Activated CD4-positive, alpha-beta memory T cell treated with anti-CD3 and anti-CD28 coated beads, Interleukin-2, amount 10 ng/mL, durations not matched to agents 7 days and 5 days (primary cell): ENCODE results near the gene CAMSAP3. TPM values are rescaled to one million over a fixed set of nuclear protein-coding genes. Genes with fewer than 3 reads are reported as not detected.

ENCODE experiments used
- CTCF ChIA-PET: fragments of 350-600 bp; sonication (Branson Sonifier 250); formaldehyde crosslinking; loops from one replicate; lab custom pipeline; 2021; ENCODE audit warnings: antibody characterized with exemption, inconsistent platforms; lab: Charles Lee
- POLR2A ChIA-PET: fragments of 350-600 bp; sonication (Branson Sonifier 250); formaldehyde crosslinking; loops from one replicate; lab custom pipeline; 2021; ENCODE audit warnings: antibody characterized with exemption; lab: Charles Lee
- DNase-seq: peaks from one replicate; pipeline ENCODE4 v3.0.0-alpha.2; 2020
- H3K27ac Mint-ChIP-seq: one replicate; pipeline ENCODE4 v1.8.0; 2021; ENCODE audit warnings: mild to moderate bottlenecking, mixed read lengths
- H3K27me3 Mint-ChIP-seq: one replicate; pipeline ENCODE4 v1.8.0; 2021; ENCODE audit warnings: mixed read lengths
- H3K36me3 Mint-ChIP-seq: one replicate; pipeline ENCODE4 v1.8.0; 2021; ENCODE audit warnings: low read depth, mixed read lengths
- H3K4me1 Mint-ChIP-seq: one replicate; pipeline ENCODE4 v1.8.0; 2021; ENCODE audit warnings: mixed read lengths
- H3K4me3 Mint-ChIP-seq: one replicate; pipeline ENCODE4 v1.8.0; 2021; ENCODE audit warnings: mild to moderate bottlenecking, mixed read lengths
- H3K9me3 Mint-ChIP-seq: one replicate; pipeline ENCODE4 v1.8.0; 2021; ENCODE audit warnings: mixed read lengths
- total RNA-seq, 2 experiments: library from RNA; stranded (reverse); gene quantifications; one replicate each; pipeline ENCODE4 v1.2.3, GENCODE V29; 2021

CAMSAP3 gene
- total RNA-seq, 2 experiments from 2014 or later, result 0.13 to 0.33 TPM

DNA sequence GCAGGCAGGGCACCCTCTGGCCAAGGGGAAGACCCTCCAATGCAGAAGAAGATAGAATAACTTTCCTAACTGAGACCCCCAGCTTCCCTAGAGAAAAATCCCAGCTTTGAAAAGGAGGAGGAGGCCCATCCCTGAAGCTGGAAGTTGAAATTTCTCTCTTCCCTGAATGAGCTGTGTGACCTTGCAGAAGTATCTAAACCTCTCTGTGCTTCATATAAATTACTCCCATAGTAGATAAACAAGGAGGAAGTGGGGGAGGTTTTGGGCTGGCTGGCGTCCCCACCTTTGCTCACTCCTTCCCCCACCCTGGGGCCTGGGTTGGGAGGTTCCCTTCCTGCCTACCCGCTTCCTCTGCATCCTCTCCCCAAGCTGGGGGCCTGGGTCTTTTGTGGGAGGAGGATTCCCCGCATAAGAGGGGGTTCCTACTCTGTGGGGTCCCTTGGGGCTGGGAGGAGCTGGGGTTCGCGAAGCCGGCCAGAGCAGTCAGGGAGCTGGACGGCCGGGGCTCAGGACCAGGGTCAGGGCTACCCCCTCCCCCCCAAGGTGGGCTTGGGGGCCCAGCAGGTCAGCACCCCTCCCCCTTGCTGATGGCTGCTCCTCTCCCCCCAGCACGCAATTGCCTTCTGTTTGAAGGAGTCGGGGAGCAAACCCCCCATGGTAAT is 11.7 kb downstream of the CAMSAP3 start:
- Mint-ChIP-seq H3K36me3 (no peaks in the 10 kb centered on the region), H3K4me1 (no peaks in the 10 kb centered on the region), H3K4me3 (no peak overlapping the region), H3K9me3 (no peaks in the 10 kb centered on the region), H3K27me3 (peaks cover 3% of the 10 kb centered on the region), H3K27ac (no peak overlapping the region)
- CTCF ChIA-PET, result no interaction called here
- POLR2A ChIA-PET, result interaction anchor here (1.7 kb wide), 1 partner anchor 22 kb away, joined by 4 read pairs; the partner anchor contains the start of genes PET100 and XAB2
- DNase-seq, result no peak

DNA sequence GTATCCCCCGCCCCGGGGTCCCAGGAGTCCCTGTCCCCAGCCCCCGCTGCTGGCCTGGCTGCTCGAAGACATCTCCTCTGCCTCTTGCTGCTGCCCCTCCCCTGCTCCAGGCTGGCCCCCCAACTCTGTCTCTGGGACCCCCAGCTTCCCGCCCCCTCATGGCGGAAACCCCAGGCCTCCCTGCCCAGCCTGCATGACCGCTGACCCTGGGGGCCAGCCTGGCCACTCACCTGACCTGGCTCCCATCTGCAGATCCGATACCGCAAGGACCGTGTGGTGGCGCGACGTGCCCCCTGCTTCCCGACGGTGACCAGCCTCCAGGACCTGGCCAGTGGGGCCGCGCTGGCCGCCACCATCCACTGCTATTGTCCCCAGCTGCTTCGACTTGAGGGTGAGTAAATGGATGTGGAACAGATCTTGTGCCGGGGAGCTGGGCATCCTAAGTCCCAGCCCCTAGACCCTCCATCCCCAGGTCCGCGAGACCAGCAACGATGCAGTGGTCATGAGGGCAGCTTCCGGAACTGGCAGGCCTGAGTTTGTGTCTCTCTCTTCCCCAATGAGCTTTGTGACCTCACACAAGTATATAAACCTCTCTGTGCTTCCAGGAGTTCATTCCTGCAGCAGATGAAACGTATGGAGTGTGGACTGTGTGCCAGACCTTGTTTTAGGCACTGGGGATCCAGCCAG is 12.4 kb downstream of the CAMSAP3 start:
- Mint-ChIP-seq H3K4me1 (no peaks in the 10 kb centered on the region), H3K9me3 (no peaks in the 10 kb centered on the region)

GRCh38 chr19:7610491-7611240 is 15.0 kb downstream of the CAMSAP3 start:
- DNase-seq, result no peak
- no peak overlapping the region for H3K27ac Mint-ChIP-seq
- no peaks in the 10 kb centered on the region for H3K36me3 Mint-ChIP-seq
- H3K9me3 Mint-ChIP-seq, result no peaks in the 10 kb centered on the region
- no peaks in the 10 kb centered on the region for H3K4me1 Mint-ChIP-seq
- H3K4me3 Mint-ChIP-seq, result no peak overlapping the region
- ChIA-PET CTCF (no interaction called here), POLR2A (no interaction called here)
- no peaks in the 10 kb centered on the region for H3K27me3 Mint-ChIP-seq

More for the DNA sequence above, 12.4 kb downstream of the CAMSAP3 start:
- no peak for DNase-seq
- ChIA-PET CTCF (interaction anchor here (0.7 kb wide), 1 partner anchor 244 kb away, joined by 3 read pairs; no protein-coding TSS in a partner anchor), POLR2A (interaction anchor here (1.7 kb wide), 1 partner anchor 22 kb away, joined by 4 read pairs; the partner anchor contains the start of genes PET100 and XAB2)
- no peaks in the 10 kb centered on the region for H3K36me3 Mint-ChIP-seq
- no peak overlapping the region for H3K4me3 Mint-ChIP-seq
- peaks cover 3% of the 10 kb centered on the region for H3K27me3 Mint-ChIP-seq
- H3K27ac Mint-ChIP-seq, result no peak overlapping the region

GRCh38 chr19:7611541-7612279 is 16.0 kb downstream of the CAMSAP3 start:
- Mint-ChIP-seq H3K4me3 (no peak overlapping the region), H3K4me1 (no peaks in the 10 kb centered on the region), H3K27me3 (no peaks in the 10 kb centered on the region), H3K9me3 (no peaks in the 10 kb centered on the region), H3K36me3 (no peaks in the 10 kb centered on the region), H3K27ac (no peak overlapping the region)
- no peak for DNase-seq
- CTCF ChIA-PET, result no interaction called here
- POLR2A ChIA-PET, result no interaction called here

- Mint-ChIP-seq H3K36me3 (no peaks in the 10 kb centered on the region), H3K4me3 (no peak overlapping the region), H3K27me3 (no peaks in the 10 kb centered on the region), H3K27ac (no peak overlapping the region), H3K9me3 (no peaks in the 10 kb centered on the region), H3K4me1 (no peaks in the 10 kb centered on the region)
- POLR2A ChIA-PET, result no interaction called here
- no peak for DNase-seq
- CTCF ChIA-PET, result no interaction called here
These were observed 16.9 kb downstream of the CAMSAP3 start for GRCh38 chr19:7612282-7613274.

- Mint-ChIP-seq H3K4me3 (no peak overlapping the region), H3K27ac (no peak overlapping the region), H3K36me3 (peaks cover 6% of the 10 kb centered on the region), H3K27me3 (no peaks in the 10 kb centered on the region), H3K9me3 (no peaks in the 10 kb centered on the region), H3K4me1 (no peaks in the 10 kb centered on the region)
- CTCF ChIA-PET, result no interaction called here
- POLR2A ChIA-PET, result no interaction called here
- no peak for DNase-seq
These were observed 19.4 kb downstream of the CAMSAP3 start for GRCh38 chr19:7614859-7615741.

DNA sequence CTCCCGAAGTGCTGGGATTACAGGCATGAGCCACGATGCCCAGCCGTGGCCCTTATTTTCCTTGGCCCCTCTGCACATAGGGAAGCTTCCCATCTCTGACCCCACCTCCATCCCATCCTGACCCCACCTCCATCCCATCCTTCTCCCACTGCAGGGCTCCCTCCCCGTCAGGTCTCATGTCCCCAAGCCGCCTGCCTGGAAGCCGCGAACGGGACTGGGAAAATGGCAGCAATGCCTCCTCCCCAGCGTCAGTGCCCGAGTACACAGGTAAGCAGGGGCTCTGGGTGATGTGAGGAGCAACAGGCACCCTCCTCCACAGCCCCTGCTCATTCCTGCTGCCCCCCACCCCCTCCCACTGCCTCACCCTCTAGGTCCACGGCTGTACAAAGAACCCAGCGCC is 21.5 kb downstream of the CAMSAP3 start:
- H3K27ac Mint-ChIP-seq, result no peak overlapping the region
- ChIA-PET CTCF (no interaction called here), POLR2A (no interaction called here)
- no peak for DNase-seq
- H3K36me3 Mint-ChIP-seq, result peaks cover 13% of the 10 kb centered on the region
- H3K4me1 Mint-ChIP-seq, result no peaks in the 10 kb centered on the region
- H3K4me3 Mint-ChIP-seq, result no peak overlapping the region
- H3K27me3 Mint-ChIP-seq, result no peaks in the 10 kb centered on the region
- no peaks in the 10 kb centered on the region for H3K9me3 Mint-ChIP-seq

DNA sequence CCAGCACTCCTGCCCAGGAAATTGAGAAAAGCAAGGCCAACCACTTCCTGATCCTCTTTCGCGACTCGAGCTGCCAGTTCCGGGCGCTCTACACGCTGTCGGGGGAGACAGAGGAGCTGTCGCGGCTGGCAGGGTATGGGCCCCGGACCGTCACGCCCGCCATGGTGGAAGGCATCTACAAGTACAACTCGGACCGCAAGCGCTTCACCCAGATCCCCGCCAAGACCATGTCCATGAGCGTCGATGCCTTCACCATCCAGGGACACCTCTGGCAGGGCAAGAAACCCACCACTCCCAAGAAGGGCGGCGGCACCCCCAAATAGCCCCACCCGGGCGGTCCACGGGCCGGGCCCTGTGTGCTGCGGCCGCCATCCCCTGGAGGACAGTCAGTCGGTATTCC is 22.1 kb downstream of the CAMSAP3 start:
- POLR2A ChIA-PET, result interaction anchor here (1.4 kb wide), 1 partner anchor 12 kb away, joined by 5 read pairs; the partner anchor contains the start of genes PET100 and XAB2
- Mint-ChIP-seq H3K27ac (no peak overlapping the region), H3K27me3 (no peaks in the 10 kb centered on the region), H3K9me3 (no peaks in the 10 kb centered on the region), H3K36me3 (peaks cover 16% of the 10 kb centered on the region), H3K4me1 (no peaks in the 10 kb centered on the region), H3K4me3 (no peak overlapping the region)
- CTCF ChIA-PET, result no interaction called here
- DNase-seq, result no peak

- ChIA-PET CTCF (no interaction called here), POLR2A (interaction anchor here (1.4 kb wide), 1 partner anchor 12 kb away, joined by 5 read pairs; the partner anchor contains the start of genes PET100 and XAB2)
- H3K4me3 Mint-ChIP-seq, result no peak overlapping the region
- H3K4me1 Mint-ChIP-seq, result no peaks in the 10 kb centered on the region
- no peaks in the 10 kb centered on the region for H3K9me3 Mint-ChIP-seq
- no peaks in the 10 kb centered on the region for H3K27me3 Mint-ChIP-seq
- H3K36me3 Mint-ChIP-seq, result peaks cover 22% of the 10 kb centered on the region
- no peak overlapping the region for H3K27ac Mint-ChIP-seq
- DNase-seq, result no peak
These were observed 22.7 kb downstream of the CAMSAP3 start for GRCh38 chr19:7618348-7618747.

DNA sequence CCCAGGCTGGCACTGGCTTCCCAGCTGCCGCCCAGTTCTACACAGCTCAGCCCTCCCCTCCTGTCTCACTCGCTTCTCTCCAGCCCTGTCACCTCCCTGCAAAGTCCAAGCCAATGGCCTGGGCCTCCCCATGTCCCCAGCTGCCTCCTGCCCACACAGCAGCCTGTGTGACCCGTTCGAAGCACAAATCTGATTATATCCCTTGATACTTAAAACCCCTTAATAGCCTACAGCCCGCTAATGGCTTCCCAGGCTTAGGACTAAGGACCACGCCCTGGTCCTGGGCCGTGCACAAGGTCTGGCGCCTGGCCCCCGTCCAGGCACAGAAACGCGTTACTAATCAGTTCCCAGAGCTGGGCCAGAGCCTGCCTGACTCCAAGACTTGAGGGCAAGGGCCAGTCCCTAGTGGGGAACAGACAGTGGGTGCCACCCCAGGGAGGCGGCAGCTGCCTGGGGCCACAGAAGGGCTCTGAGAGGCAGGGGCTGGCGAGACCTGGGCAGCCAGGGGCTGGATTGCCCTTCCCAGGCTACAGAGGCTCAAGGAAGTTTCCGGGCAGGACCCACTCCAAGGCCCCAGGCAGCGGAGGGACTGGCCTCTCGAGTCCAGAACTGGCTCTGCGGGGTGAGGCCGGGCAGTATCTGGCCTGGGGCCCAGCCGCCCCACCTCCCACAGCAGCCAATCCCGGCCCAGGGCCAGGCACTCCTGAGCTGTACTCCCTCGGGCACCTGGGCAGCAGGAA is 23.3 kb downstream of the CAMSAP3 start:
- Mint-ChIP-seq H3K27ac (no peak overlapping the region), H3K9me3 (no peaks in the 10 kb centered on the region), H3K27me3 (no peaks in the 10 kb centered on the region), H3K36me3 (peaks cover 22% of the 10 kb centered on the region), H3K4me3 (no peak overlapping the region), H3K4me1 (no peaks in the 10 kb centered on the region)
- no peak for DNase-seq
- ChIA-PET CTCF (no interaction called here), POLR2A (interaction anchor here (1.4 kb wide), 2 partner anchors 11 kb away, joined by 5 to 7 read pairs; partner anchors contain the start of genes PET100 and XAB2)
